MM.1S (cell line): ENCODE data around the gene CHMP4A.

Experiments used
- DNase-seq: peaks from one replicate; pipeline ENCODE4 v3.0.0-alpha.2; 2015
- H2AFZ ChIP-seq: fragments of 300-600 bp; sonication (generic); 2 replicates; pipeline ENCODE4 v1.6.0; 2016; ENCODE audit warnings: antibody characterized with exemption, low read length
- H3F3A ChIP-seq: fragments of 300-600 bp; sonication (generic); 2 replicates; pipeline ENCODE4 v1.6.1; 2016; ENCODE audit warnings: mild to moderate bottlenecking, antibody characterized with exemption, low read length, moderate library complexity, mixed read lengths; ENCODE audit not compliant: insufficient read depth
- H3K27ac ChIP-seq: fragments of 300-600 bp; sonication (generic); 2 replicates; pipeline ENCODE4 v1.5.1; 2016; ENCODE audit warnings: mild to moderate bottlenecking, low read length
- H3K27me3 ChIP-seq: fragments of 300-600 bp; sonication (generic); replicated peaks from 2 replicates; pipeline ENCODE4 v1.6.0; 2016; ENCODE audit warnings: low read length; ENCODE audit not compliant: insufficient read depth
- H3K36me3 ChIP-seq: fragments of 300-600 bp; sonication (generic); replicated peaks from 2 replicates; pipeline ENCODE4 v1.6.1; 2016; ENCODE audit warnings: mild to moderate bottlenecking, low read length, mixed read lengths; ENCODE audit not compliant: insufficient read depth
- H3K4me1 ChIP-seq: fragments of 300-600 bp; sonication (generic); 2 replicates; pipeline ENCODE4 v1.6.1; 2016; ENCODE audit warnings: low read length, mixed read lengths
- H3K4me2 ChIP-seq: fragments of 300-600 bp; sonication (generic); 2 replicates; pipeline ENCODE4 v1.6.0; 2016; ENCODE audit warnings: low read depth, low read length
- H3K4me3 ChIP-seq: fragments of 300-600 bp; sonication (generic); 2 replicates; pipeline ENCODE4 v1.5.1; 2016; ENCODE audit warnings: low read length, mixed read lengths
- H3K79me2 ChIP-seq: fragments of 300-600 bp; sonication (generic); 2 replicates; pipeline ENCODE4 v1.6.1; 2016; ENCODE audit warnings: mixed run types, low read length, mixed read lengths
- H3K9ac ChIP-seq: fragments of 300-600 bp; sonication (generic); 2 replicates; pipeline ENCODE4 v1.6.1; 2016; ENCODE audit warnings: low read length, mixed read lengths
- H3K9me2 ChIP-seq: fragments of 300-600 bp; sonication (generic); replicated peaks from 2 replicates; pipeline ENCODE4 v1.6.1; 2016; ENCODE audit warnings: mild to moderate bottlenecking, low read length, mixed read lengths; ENCODE audit not compliant: insufficient read depth
- H3K9me3 ChIP-seq: fragments of 300-600 bp; sonication (generic); replicated peaks from 2 replicates; pipeline ENCODE4 v1.6.1; 2016; ENCODE audit warnings: mild to moderate bottlenecking, low read length, mixed read lengths; ENCODE audit not compliant: insufficient read depth
- H4K20me1 ChIP-seq: fragments of 300-600 bp; sonication (generic); 2 replicates; pipeline ENCODE4 v1.6.1; 2016; ENCODE audit warnings: mild to moderate bottlenecking, low read length, moderate library complexity, mixed read lengths; ENCODE audit not compliant: insufficient read depth
- EZH2 ChIP-seq: fragments of 300-600 bp; sonication (generic); optimal IDR thresholded peaks from 2 replicates; pipeline ENCODE3; 2017; ENCODE audit warnings: low read depth, mild to moderate bottlenecking, antibody characterized with exemption, low read length, mixed read lengths
- EZH2phosphoT487 ChIP-seq: fragments of 300-600 bp; sonication (generic); IDR thresholded peaks from 2 replicates; pipeline ENCODE4 v1.6.1; 2018; ENCODE audit warnings: antibody characterized with exemption, low read length
- TF ChIP-seq, protein P1 (sequence below): fragments of 300-600 bp; sonication (generic); IDR thresholded peaks from 2 replicates; pipeline ENCODE4 v1.5.1; 2016; ENCODE audit warnings: antibody characterized with exemption, low read length, mixed read lengths

The CHMP4A gene

DNA sequence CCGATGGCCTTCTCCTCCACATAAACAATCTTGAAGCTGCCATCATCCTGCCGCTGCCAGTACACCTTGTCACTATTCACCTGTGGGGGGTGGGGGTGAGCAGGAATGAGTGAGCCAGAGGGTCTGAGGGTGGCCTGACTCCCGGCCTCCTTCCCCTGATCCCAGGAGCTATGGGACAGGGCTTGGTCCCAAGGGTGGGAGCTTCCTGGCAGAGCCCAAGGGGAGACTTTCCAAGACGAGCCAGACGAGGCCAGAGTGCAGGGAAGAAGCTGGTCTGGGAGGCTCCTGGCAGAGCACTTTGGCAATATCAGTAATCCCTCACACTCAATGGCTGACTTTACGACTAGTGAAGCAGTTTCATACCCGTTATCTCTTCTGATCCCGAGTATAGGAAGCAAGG lies 42.1 kb upstream of the CHMP4A start:
- no peaks in the 10 kb centered on the region for H3F3A ChIP-seq
- H4K20me1 ChIP-seq = no peaks in the 10 kb centered on the region
- no peaks in the 10 kb centered on the region for H3K27me3 ChIP-seq
- H3K36me3 ChIP-seq = no peaks in the 10 kb centered on the region
- H3K4me1 ChIP-seq = no peaks in the 10 kb centered on the region
- no peak overlapping the region for H3K4me2 ChIP-seq
- H3K9ac ChIP-seq = no peak overlapping the region
- TF ChIP-seq EZH2phosphoT487 (no peak), EZH2 (no peak)
- TF ChIP-seq, protein P1, sequence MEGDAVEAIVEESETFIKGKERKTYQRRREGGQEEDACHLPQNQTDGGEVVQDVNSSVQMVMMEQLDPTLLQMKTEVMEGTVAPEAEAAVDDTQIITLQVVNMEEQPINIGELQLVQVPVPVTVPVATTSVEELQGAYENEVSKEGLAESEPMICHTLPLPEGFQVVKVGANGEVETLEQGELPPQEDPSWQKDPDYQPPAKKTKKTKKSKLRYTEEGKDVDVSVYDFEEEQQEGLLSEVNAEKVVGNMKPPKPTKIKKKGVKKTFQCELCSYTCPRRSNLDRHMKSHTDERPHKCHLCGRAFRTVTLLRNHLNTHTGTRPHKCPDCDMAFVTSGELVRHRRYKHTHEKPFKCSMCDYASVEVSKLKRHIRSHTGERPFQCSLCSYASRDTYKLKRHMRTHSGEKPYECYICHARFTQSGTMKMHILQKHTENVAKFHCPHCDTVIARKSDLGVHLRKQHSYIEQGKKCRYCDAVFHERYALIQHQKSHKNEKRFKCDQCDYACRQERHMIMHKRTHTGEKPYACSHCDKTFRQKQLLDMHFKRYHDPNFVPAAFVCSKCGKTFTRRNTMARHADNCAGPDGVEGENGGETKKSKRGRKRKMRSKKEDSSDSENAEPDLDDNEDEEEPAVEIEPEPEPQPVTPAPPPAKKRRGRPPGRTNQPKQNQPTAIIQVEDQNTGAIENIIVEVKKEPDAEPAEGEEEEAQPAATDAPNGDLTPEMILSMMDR = no peak
- H3K4me3 ChIP-seq = no peak overlapping the region
- H2AFZ ChIP-seq = no peak overlapping the region
- no peaks in the 10 kb centered on the region for H3K9me2 ChIP-seq
- no peaks in the 10 kb centered on the region for H3K9me3 ChIP-seq
- no peak overlapping the region for H3K27ac ChIP-seq
- DNase-seq = no peak
- H3K79me2 ChIP-seq = no peaks in the 10 kb centered on the region

DNA sequence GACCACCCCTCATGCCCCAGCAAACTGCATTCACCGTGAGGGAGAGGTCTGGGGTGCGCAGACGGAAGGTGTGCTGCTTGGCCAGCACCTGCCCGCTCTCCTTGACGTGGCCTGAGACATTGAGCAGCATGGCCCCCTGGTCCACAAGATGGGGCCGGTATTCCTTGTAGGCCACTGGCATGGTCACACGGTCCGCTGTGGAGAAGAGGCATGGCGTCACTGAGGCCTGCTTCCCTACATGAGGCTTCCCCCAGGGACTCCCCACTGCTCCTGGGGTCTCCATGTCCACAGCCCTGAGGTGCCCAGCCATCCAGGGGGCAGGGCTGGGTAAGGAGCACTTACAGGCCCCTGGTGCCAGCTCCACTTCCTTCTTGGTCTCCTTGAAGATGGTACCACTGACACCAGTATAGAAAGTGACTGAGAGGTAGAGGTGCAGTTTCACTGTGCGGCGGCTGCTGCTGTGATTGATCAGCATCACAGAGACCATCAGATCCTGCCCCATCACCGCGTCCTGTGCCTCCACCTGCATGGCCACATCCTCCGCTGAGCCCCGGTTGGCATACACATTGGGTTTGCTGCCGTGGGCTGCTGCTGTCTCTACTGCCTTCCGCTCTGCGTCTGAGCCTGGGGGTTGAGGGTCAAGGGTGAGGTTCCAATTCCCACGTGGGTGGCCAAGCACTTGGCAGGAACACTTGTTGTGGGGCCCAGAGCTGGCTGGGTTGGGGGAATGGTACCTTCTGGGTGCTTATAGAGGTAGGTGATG lies 41.5 kb upstream of the CHMP4A start:
- no peaks in the 10 kb centered on the region for H4K20me1 ChIP-seq
- no peaks in the 10 kb centered on the region for H3K4me1 ChIP-seq
- H3K27me3 ChIP-seq = no peaks in the 10 kb centered on the region
- TF ChIP-seq, protein P1 = no peak
- no peak for TF ChIP-seq EZH2phosphoT487
- no peak for TF ChIP-seq EZH2
- no peaks in the 10 kb centered on the region for H3K36me3 ChIP-seq
- H3K9me3 ChIP-seq = no peaks in the 10 kb centered on the region
- DNase-seq = no peak
- H3K4me3 ChIP-seq = no peak overlapping the region
- H2AFZ ChIP-seq = no peak overlapping the region
- H3K27ac ChIP-seq = no peak overlapping the region
- H3K9me2 ChIP-seq = no peaks in the 10 kb centered on the region
- no peak overlapping the region for H3K9ac ChIP-seq
- no peak overlapping the region for H3K4me2 ChIP-seq
- H3F3A ChIP-seq = no peaks in the 10 kb centered on the region
- no peaks in the 10 kb centered on the region for H3K79me2 ChIP-seq

DNA sequence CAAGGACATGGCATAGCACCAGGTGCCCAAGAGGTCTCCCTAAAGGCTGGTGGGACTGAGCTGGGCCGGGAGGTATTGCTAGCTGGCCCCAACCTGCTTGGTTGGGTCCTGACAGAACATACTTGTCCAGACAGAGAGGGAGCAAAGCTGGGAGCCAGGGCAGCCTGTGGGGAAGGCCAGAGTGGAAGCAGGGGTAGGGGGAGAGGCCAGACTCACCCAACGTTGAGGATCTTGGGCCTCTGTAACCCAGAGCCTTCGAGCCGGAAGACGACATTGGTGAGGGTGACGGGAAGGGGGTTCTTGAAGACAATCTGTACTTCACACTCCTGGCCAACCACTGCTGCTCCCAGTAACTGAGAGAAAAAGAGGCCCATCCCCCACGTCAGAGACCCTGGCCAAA lies 40.6 kb upstream of the CHMP4A start:
- Histone ChIP-seq H2AFZ (no peak overlapping the region), H3K36me3 (no peaks in the 10 kb centered on the region), H3K9me3 (no peaks in the 10 kb centered on the region), H3K9ac (no peak overlapping the region), H3K79me2 (no peaks in the 10 kb centered on the region), H3K27me3 (no peaks in the 10 kb centered on the region), H3F3A (no peaks in the 10 kb centered on the region), H3K9me2 (no peaks in the 10 kb centered on the region), H3K4me3 (no peak overlapping the region), H3K4me2 (no peak overlapping the region), H3K4me1 (no peaks in the 10 kb centered on the region), H3K27ac (no peak overlapping the region), H4K20me1 (no peaks in the 10 kb centered on the region)
- DNase-seq = no peak
- TF ChIP-seq, protein P1 = no peak
- TF ChIP-seq EZH2phosphoT487 (no peak), EZH2 (no peak)
